Effector CD8-positive, alpha-beta T cell (primary cell): Measurements from ENCODE around the gene ZIC4.

Experiments
- DNase-seq: peaks from one replicate; lab custom pipeline; 2025; lab: John Stamatoyannopoulos, UW

Gene ZIC4

GRCh38 chr3:147404800-147405230 is 1.5 kb downstream of the ZIC4 start:
- DNase-seq: no peak

GRCh38 chr3:147404000-147404799 is 2.1 kb downstream of the ZIC4 start:
- no peak for DNase-seq

GRCh38 chr3:147403511-147403910 is 2.8 kb downstream of the ZIC4 start:
- no peak for DNase-seq

GRCh38 chr3:147402159-147402558 is 4.2 kb downstream of the ZIC4 start:
- DNase-seq: no peak

GRCh38 chr3:147401421-147401820 is 4.9 kb downstream of the ZIC4 start:
- DNase-seq: no peak

GRCh38 chr3:147400999-147401398 is 5.3 kb downstream of the ZIC4 start:
- no peak for DNase-seq

- DNase-seq: no peak
These were observed 6.2 kb downstream of the ZIC4 start for GRCh38 chr3:147400111-147400510.

- DNase-seq: no peak
These were observed 7.4 kb downstream of the ZIC4 start for GRCh38 chr3:147398813-147399534.

GRCh38 chr3:147397875-147398812 is 8.2 kb downstream of the ZIC4 start:
- no peak for DNase-seq

GRCh38 chr3:147397155-147397874 is 9.0 kb downstream of the ZIC4 start:
- DNase-seq: no peak

GRCh38 chr3:147396712-147397046 is 9.7 kb downstream of the ZIC4 start:
- no peak for DNase-seq

GRCh38 chr3:147395899-147396711 is 10.2 kb downstream of the ZIC4 start:
- no peak for DNase-seq

GRCh38 chr3:147394884-147395225 is 11.5 kb downstream of the ZIC4 start:
- no peak for DNase-seq

GRCh38 chr3:147393943-147394883 is 12.1 kb downstream of the ZIC4 start:
- no peak for DNase-seq

GRCh38 chr3:147393261-147393942 is 12.9 kb downstream of the ZIC4 start:
- no peak for DNase-seq

GRCh38 chr3:147392625-147392946 is 13.8 kb downstream of the ZIC4 start:
- no peak for DNase-seq

GRCh38 chr3:147391781-147392624 is 14.3 kb downstream of the ZIC4 start:
- DNase-seq: no peak
